ENCODE measurements around the gene ITIH4. TPM values are rescaled to one million over a fixed set of nuclear protein-coding genes. Genes with fewer than 3 reads are reported as not detected.

The ITIH4 gene
- total RNA-seq, 1 donor from 2014 or later = 9.8 TPM

DNA sequence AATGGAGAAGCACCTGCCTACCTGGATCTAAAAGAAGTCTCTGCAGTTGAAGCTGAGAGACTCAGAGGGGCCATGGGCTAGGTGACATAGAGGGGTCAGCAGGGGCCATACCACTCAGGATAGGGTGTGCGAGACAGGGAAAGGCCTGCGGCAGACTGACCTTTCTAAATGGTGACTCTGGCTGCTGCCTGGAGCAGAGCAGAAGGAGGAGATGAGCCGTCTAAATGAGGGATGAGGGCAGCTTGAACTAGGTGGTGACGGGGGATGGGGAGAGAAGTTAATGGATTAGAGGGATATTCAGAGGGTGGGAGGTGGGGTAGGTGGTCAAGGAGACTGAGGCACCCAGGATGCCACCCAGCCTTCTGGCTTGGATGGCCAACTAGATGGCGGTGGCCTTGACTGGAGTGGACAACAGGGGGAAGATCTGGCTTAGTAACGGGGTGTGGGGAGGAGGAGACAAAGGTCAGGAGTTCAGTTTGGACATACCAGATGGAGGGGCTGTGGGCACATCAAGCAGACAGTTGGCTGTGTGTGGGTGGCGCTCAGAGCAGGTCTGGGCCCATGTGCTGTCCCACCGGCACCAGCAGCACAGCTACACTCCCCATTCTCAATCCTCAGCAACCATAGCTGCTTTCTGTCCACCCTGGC is 56.3 kb downstream of the ITIH4 start:
- DNase-seq (ENCODE audit: low spot score in 2 of 2) = no peak
- Histone ChIP-seq H3K9me3 (no peaks in the 10 kb centered on the region), H3K27ac (no peak overlapping the region), H3K4me3 (no peak overlapping the region), H3K4me1 (peaks cover 6 to 7% of the 10 kb centered on the region in 2 donors), H3K27me3 (no peaks in the 10 kb centered on the region), H3K36me3 (no peaks in the 10 kb centered on the region)
- intact Hi-C loops (cut with DNase I) = loop anchor here (5.0 kb wide), 1 partner anchor 58 kb away; the partner anchor contains the start of gene ITIH4
- TF ChIP-seq, protein P1, sequence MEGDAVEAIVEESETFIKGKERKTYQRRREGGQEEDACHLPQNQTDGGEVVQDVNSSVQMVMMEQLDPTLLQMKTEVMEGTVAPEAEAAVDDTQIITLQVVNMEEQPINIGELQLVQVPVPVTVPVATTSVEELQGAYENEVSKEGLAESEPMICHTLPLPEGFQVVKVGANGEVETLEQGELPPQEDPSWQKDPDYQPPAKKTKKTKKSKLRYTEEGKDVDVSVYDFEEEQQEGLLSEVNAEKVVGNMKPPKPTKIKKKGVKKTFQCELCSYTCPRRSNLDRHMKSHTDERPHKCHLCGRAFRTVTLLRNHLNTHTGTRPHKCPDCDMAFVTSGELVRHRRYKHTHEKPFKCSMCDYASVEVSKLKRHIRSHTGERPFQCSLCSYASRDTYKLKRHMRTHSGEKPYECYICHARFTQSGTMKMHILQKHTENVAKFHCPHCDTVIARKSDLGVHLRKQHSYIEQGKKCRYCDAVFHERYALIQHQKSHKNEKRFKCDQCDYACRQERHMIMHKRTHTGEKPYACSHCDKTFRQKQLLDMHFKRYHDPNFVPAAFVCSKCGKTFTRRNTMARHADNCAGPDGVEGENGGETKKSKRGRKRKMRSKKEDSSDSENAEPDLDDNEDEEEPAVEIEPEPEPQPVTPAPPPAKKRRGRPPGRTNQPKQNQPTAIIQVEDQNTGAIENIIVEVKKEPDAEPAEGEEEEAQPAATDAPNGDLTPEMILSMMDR (IDR thresholded peaks at IDR 0.05) = no peak

DNA sequence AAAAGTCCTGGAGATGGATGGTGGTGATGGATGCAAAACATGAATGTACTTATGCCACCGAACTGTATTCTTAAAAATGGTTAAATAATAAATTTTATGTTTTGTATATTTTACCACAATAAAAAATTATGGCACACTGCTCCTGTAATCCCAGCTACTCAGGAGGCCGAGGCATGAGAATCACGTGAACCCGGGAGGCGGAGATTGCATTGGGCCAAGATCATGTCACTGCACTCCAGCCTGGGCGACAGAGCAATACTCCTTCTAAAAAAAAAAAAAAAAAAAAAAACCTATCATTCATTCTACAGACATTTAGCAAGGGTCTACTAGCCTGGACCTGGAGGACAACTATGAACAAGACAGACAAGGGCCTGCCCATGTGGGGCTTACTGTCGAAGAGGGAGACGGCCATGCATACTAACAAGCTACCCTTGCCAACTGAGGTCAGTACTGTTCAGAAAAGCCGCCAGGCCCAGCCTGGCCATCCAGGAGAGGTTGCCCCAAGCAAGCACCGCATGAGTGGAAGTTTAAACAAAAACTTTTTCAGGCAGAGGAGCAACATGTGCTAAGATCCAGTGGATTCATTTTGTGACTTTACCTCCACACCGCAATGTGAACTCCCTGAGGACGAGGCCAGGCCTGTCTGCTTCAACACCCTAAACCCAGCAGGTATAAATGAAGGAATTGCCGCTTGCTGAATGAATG is 57.0 kb downstream of the ITIH4 start:
- intact Hi-C loops (cut with DNase I) = loop anchor here (5.0 kb wide), 1 partner anchor 59 kb away; the partner anchor contains the start of gene ITIH4
- TF ChIP-seq, protein P1 (IDR thresholded peaks at IDR 0.05) = no peak
- H3K27ac ChIP-seq = no peak overlapping the region
- H3K4me1 ChIP-seq = peaks cover 7 to 8% of the 10 kb centered on the region in 2 donors
- no peak overlapping the region for H3K4me3 ChIP-seq
- H3K9me3 ChIP-seq = no peaks in the 10 kb centered on the region
- H3K27me3 ChIP-seq = no peaks in the 10 kb centered on the region
- DNase-seq (ENCODE audit: low spot score in 2 of 2) = no peak
- H3K36me3 ChIP-seq = no peaks in the 10 kb centered on the region

DNA sequence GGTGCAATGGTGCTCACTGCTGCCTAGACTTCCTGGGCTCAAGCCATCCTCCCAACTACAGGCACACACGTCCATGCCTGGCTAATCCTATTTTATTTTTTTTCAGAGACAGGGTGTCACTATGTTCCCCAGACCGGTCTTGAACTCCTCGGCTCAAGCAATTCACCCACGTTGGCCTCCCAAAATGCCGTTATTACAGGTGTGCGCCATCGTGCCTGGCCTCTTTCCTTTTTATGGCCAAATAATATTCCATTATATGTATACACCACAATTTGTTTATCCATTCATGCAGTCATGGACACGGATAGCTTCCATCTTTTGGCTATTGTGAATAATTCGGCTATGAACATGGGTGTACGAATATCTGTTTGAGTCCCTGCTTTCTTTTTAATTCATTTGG is 58.8 kb downstream of the ITIH4 start:
- TF ChIP-seq, protein P1 (IDR thresholded peaks at IDR 0.05) = no peak
- Histone ChIP-seq H3K27me3 (no peaks in the 10 kb centered on the region), H3K27ac (peak overlapping the region; percentile 53 to 63), H3K9me3 (no peaks in the 10 kb centered on the region), H3K36me3 (peaks cover 0 to 8% of the 10 kb centered on the region in 2 donors), H3K4me1 (peaks cover 7 to 8% of the 10 kb centered on the region in 2 donors), H3K4me3 (peak overlapping the region in 1 of 2 donors; percentile 92)
- no peak for DNase-seq (ENCODE audit: low spot score in 2 of 2)
- intact Hi-C loops (cut with DNase I) = loop anchor here (2.0 to 5.0 kb wide), 2 partner anchors 61 to 125 kb away; partner anchors contain the start of genes ITIH4 and STIMATE

DNA sequence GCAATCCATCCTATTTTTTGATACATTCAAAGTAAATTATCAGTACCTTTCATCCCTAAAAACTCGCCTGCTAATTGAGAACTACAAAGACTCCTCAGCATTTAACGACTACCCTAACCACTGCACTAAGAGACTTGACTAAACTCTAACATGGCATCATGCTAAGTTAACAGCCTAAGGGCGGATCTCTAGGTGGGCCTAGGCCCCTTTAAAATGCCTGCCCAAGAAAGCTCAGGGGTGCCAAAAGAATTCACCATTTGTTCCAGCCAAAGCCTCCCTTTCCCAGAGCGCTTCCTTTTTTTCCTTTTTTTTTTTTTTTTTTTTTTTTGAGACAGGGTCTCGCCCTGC is 59.2 kb downstream of the ITIH4 start:
- DNase-seq (ENCODE audit: low spot score in 2 of 2) = no peak
- Histone ChIP-seq H3K4me3 (peak overlapping the region; percentile 90 to 92), H3K27ac (peak overlapping the region; percentile 53 to 63), H3K36me3 (peaks cover 0 to 8% of the 10 kb centered on the region in 2 donors), H3K27me3 (no peaks in the 10 kb centered on the region), H3K4me1 (peaks cover 7 to 8% of the 10 kb centered on the region in 2 donors), H3K9me3 (no peaks in the 10 kb centered on the region)
- intact Hi-C loops (cut with DNase I) = loop anchor here (2.0 to 5.0 kb wide), 2 partner anchors 61 to 125 kb away; partner anchors contain the start of genes ITIH4 and STIMATE
- TF ChIP-seq, protein P1 (IDR thresholded peaks at IDR 0.05) = no peak

DNA sequence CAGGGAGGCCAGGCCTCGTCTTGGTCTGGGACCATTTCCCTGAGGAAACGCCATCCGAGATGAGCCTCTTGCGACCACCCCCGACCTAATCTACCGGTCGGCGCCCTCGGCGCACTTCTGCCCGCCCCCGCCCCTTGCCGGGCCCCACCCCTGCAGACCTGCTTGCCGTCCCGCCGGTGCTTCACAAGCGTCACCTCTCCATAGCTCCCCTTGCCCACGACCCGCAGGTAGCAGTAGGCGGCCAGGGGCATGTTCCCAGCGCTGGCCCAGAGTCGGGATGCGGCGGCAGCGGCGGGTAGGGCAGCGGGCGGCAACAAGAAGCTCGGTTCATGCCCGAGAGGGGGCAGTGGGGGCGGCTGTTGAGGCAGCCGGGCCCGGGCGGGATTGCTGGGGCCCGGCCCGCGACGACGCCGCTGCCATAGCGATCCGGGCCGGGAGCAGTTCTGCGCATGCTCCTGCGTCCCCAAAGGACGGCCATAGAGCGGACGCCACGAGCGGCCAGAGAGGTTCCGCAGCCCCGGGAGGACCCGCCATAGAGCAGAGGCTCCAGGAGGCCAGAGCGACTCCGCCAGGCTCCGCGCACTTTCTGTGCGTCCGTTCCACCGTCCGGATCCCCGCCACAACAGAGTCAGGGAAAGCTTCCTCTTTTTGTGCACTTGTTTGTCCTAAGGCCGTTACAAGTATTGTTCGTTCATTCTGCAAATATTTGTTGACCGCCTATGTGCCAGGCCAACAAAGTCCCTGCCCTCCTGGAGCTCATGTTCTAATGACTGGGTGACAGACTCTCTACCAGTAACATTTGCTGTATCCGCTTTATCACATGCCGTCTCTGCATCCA is 59.8 kb downstream of the ITIH4 start, which contains the start of gene NEK4:
Gene NEK4, minus strand, starts transcription at position 445 of the 838 bp plus-strand sequence. Its CDS starts 194 bp downstream, at position 251.
- intact Hi-C loops (cut with DNase I) = loop anchor here (2.0 to 5.0 kb wide), 2 partner anchors 62 to 126 kb away; partner anchors contain the start of genes ITIH4 and STIMATE

More for the DNA sequence above, 59.8 kb downstream of the ITIH4 start, which contains the start of gene NEK4:
- peak; percentile 55 to 94 for DNase-seq (ENCODE audit: low spot score in 2 of 2)
- peak within 1 kb of the TSS; percentile 53 to 63 for H3K27ac ChIP-seq
- peak within 1 kb of the TSS; percentile 90 to 92 for H3K4me3 ChIP-seq
- H3K4me1 ChIP-seq = peaks cover 7 to 8% of the 10 kb centered on the region in 2 donors
- H3K27me3 ChIP-seq = no peaks in the 10 kb centered on the region
- peaks cover 0 to 12% of the 10 kb centered on the region in 2 donors for H3K36me3 ChIP-seq
- no peaks in the 10 kb centered on the region for H3K9me3 ChIP-seq
- TF ChIP-seq, protein P1 (IDR thresholded peaks at IDR 0.05) = peak; percentile 5 to 23 (median 8)
